GM12873 (cell line): Measurements from ENCODE around the gene PIMREG.

Experiments used
- TF ChIP-seq, protein P1 (sequence below): IDR thresholded peaks from 2 replicates; pipeline ENCODE4 v1.5.1; 2012; ENCODE audit warnings: low read depth, mild to moderate bottlenecking, moderate library complexity, low read length, control low read depth; ENCODE audit not compliant: insufficient read depth; ENCODE audit errors: missing control alignments

The PIMREG gene

DNA sequence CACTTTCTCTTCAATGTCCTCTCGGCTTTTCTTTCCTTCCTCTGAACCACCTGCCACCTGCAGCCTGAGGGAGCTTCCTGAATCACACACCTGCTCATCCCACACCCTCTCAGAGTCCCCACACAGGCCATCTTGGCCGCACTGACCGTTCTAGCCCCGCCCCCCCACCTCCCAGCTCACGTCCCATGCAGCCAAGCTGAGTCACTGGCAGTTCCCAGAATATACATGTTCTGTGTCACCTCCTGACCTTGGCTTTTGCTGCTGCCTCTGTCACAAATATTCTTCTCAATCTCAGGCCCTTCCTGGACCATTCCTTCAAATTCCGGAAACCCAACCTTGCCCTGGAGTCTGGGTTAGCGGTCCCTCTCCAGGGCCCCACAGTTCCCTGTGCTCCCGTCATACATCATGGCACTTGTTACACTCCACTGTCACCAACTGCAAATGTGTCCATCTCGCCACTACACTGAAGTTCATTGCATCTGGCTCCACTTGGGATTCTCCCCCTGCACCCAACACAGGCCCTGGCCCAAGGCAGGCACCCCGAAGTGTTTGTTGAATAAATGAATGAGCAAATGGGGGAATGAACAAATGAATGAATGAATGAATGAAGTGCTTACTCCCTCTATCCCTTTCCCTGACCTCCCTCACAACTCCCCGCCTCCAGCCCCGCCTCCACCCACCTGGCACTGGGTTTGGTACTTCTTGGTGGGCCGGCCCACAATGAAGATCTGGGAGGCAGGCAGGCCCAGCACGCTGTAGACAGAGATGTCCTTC is 12.8 kb downstream of the PIMREG start:
- TF ChIP-seq, protein P1, sequence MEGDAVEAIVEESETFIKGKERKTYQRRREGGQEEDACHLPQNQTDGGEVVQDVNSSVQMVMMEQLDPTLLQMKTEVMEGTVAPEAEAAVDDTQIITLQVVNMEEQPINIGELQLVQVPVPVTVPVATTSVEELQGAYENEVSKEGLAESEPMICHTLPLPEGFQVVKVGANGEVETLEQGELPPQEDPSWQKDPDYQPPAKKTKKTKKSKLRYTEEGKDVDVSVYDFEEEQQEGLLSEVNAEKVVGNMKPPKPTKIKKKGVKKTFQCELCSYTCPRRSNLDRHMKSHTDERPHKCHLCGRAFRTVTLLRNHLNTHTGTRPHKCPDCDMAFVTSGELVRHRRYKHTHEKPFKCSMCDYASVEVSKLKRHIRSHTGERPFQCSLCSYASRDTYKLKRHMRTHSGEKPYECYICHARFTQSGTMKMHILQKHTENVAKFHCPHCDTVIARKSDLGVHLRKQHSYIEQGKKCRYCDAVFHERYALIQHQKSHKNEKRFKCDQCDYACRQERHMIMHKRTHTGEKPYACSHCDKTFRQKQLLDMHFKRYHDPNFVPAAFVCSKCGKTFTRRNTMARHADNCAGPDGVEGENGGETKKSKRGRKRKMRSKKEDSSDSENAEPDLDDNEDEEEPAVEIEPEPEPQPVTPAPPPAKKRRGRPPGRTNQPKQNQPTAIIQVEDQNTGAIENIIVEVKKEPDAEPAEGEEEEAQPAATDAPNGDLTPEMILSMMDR, result no peak

DNA sequence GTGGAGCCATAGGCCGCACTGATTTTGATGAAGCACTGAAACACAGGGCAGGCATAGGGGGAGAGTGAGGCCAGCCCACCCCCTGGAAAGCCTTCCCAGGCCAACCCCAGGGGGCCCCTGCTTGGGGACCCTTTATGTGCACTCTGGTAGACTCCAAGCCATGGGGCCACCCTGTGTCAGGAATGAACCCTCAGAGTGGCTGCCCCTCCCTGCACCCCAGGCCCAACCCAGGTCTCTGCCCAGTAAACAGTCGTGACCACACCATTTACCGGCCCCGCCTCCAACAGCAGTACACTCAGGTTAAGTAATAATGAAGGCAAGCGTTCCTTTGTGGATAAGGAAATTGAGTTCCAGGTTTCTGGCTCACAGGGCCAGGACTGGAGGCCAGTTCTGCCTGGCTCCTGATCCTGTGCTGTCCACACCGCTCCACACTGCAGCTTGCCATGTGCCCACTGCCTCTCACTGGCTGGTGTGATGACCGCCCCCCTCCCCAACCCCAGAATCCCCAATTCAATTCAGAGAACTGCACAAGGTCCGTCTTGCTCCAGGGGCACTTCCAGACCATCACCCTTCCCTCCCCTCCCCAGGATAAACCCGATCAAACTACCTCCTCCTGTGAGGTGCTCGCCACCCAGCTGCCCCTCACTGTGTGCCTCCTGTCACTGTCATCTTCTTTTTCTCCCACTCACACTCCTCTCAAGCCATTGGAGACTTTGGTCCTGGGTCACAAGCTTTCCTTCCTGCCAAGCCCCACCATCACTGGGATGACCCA is 13.6 kb downstream of the PIMREG start:
- TF ChIP-seq, protein P1, result no peak

DNA sequence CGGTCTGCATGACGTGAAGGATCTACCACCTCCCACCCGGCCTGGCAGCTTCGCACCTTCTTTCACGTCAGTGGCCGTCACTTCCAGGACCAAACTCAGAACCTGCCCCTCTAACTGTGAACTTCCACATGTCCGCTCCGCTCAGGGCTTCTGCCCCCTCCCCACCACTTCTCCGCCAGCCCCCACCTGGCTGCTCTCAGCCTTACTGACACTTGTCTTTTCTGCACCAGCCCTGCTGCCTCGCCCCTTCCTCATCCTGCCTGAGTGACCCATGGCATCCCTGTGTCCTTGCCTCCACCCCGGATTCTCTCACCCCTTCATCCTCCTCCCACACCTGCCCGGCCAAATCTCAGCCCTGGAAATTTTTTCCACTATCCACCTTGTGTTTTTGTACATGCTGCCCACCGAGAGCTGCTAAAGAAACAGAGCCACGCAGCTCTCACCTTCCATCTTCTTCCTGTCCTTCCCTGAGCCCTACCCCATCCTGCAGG is 14.2 kb downstream of the PIMREG start:
- TF ChIP-seq, protein P1, result no peak

DNA sequence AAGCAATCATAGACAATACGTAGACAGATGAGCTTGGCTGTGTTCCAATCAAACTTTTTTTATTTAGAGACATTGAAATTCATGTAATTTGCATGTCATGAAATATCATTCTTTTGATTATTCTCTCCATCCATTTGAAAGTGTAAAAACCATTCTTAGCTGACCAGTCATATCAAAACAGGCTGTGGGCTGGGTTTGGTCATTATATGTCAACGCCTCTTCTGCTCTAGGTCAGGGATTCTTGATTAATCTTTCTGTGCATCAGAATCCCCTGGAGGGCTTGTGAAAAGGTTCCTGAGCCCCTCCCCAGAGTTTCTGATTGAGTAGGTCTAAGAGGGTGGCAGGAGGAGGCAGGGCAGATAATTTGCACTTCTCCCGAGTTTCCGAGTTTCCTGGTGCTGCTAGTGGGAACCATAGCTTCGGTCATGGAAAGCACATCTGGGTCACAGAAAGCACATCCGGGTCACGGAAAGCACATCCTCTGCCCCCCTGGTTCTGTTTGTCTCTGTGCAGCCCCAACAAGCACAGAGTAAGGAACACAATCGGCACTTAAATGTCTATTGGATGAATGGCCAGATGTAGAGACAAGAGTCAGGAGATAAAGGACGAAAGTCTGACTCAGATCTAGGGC is 16.4 kb downstream of the PIMREG start:
- TF ChIP-seq, protein P1, result no peak

DNA sequence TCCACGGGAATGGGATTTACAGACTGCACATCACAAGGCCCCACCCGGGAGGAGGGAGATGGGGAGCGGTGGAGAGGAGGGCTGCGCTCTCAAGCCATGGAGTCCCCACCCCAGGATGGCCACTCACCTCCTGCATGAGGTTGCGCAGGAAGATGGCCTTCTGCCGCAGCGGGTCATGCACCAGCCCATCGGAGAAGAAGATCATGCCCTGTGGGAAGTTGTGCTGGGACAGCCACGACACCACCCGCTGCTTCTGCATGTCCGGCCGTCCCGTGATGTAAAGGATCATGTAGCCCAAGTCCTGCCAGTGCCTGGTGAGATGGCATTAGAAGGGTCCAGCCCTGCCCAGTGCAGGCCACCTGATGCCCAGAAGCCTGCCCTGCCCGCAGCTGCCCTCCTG is 17.0 kb downstream of the PIMREG start:
- TF ChIP-seq, protein P1, result no peak

DNA sequence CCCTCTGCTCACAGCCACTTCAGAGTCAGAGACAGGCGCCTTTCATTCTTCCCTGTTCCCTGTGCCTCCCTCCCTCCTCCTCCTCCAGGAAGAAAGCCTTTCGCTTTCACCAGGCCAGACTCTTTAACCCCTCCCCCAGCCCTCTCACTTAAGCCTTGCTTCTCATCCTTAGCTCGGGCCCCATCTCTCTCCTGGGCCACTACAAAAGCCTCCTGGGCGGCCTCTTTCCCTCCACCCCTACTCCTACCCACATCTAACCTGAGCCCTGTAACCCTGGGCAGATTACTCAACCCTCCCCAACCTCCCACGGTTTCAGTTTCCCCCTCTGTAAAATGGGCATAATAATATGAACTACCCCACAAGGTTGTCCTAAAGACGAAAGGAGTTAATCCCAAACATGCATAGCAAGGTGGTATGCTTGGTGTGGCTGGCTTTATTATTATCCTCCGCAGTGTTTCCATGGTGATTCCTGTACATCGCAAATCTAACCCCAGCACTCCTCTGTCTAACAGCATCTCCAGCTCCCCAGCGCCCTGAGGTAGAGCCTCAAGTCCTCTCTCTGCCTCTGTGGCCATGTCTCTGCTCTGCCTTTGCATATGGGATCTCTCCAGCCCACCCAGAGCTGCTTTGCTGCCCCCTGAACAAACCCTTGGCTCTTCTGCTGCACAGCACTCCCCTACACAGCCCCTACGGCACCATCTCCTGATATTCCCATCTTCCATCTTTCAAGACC is 17.7 kb downstream of the PIMREG start:
- TF ChIP-seq, protein P1, result no peak
